IPS-20b (cell line): Measurements from ENCODE around the gene GPRC5B.
A peak's percentile ranks its signal among the peaks of the same experiment; 100 is the strongest.

Source experiments
- H3K27ac ChIP-seq: one replicate; pipeline ENCODE4 v1.5.1; 2013; ENCODE audit warnings: low read length
- H3K27me3 ChIP-seq: 2 replicates; pipeline ENCODE4 v1.6.1; 2013; ENCODE audit warnings: mild to moderate bottlenecking, low read length, inconsistent platforms; ENCODE audit not compliant: insufficient read depth
- H3K36me3 ChIP-seq: 2 replicates; pipeline ENCODE4 v1.6.1; 2013; ENCODE audit warnings: low read depth, mild to moderate bottlenecking, inconsistent platforms, low read length, moderate library complexity; ENCODE audit not compliant: insufficient read depth
- H3K4me1 ChIP-seq: 2 replicates; pipeline ENCODE4 v1.6.1; 2013; ENCODE audit warnings: mild to moderate bottlenecking, control low read depth, inconsistent platforms, low read length, moderate library complexity; ENCODE audit not compliant: insufficient read depth
- H3K4me3 ChIP-seq: 2 replicates; pipeline ENCODE4 v1.5.1; 2013; ENCODE audit warnings: mild to moderate bottlenecking, low read length, inconsistent platforms
- H3K9ac ChIP-seq: 2 replicates; pipeline ENCODE4 v1.6.1; 2013; ENCODE audit warnings: low read depth, mild to moderate bottlenecking, inconsistent platforms, low read length, moderate library complexity
- H3K9me3 ChIP-seq: 2 replicates; pipeline ENCODE4 v1.6.1; 2013; ENCODE audit warnings: mild to moderate bottlenecking, low read depth, low read length, inconsistent platforms; ENCODE audit not compliant: insufficient read depth

Gene GPRC5B

GRCh38 chr16:19892902-19893301, 8.3 kb upstream of the GPRC5B start:
- H3K9me3 ChIP-seq: no peaks in the 10 kb centered on the region
- H3K9ac ChIP-seq: no peak overlapping the region
- no peaks in the 10 kb centered on the region for H3K36me3 ChIP-seq
- H3K4me1 ChIP-seq: no peaks in the 10 kb centered on the region
- H3K27me3 ChIP-seq: no peaks in the 10 kb centered on the region
- H3K4me3 ChIP-seq: no peak overlapping the region
- H3K27ac ChIP-seq: no peak overlapping the region

GRCh38 chr16:19890901-19891300, 6.3 kb upstream of the GPRC5B start:
- Histone ChIP-seq H3K36me3 (no peaks in the 10 kb centered on the region), H3K9ac (no peak overlapping the region), H3K27me3 (peaks cover 3% of the 10 kb centered on the region), H3K9me3 (no peaks in the 10 kb centered on the region), H3K27ac (no peak overlapping the region), H3K4me1 (no peaks in the 10 kb centered on the region), H3K4me3 (no peak overlapping the region)

- Histone ChIP-seq H3K4me1 (no peaks in the 10 kb centered on the region), H3K9ac (no peak overlapping the region), H3K4me3 (no peak overlapping the region), H3K36me3 (no peaks in the 10 kb centered on the region), H3K27me3 (peaks cover 13% of the 10 kb centered on the region), H3K9me3 (no peaks in the 10 kb centered on the region), H3K27ac (no peak overlapping the region)
Measured at GRCh38 chr16:19888834-19889233, 4.2 kb upstream of the GPRC5B start.

GRCh38 chr16:19886073-19886941, 1.7 kb upstream of the GPRC5B start:
- H3K27ac ChIP-seq: no peak overlapping the region
- peaks cover 13% of the 10 kb centered on the region for H3K27me3 ChIP-seq
- no peak overlapping the region for H3K4me3 ChIP-seq
- peaks cover under 1% of the 10 kb centered on the region; the same call in 1 of the 2 replicates for H3K36me3 ChIP-seq
- H3K9me3 ChIP-seq: no peaks in the 10 kb centered on the region
- no peak overlapping the region for H3K9ac ChIP-seq
- H3K4me1 ChIP-seq: peaks cover 6% of the 10 kb centered on the region; the same call in 1 of the 2 replicates

- H3K4me1 ChIP-seq: peaks cover 10% of the 10 kb centered on the region; the same call in 1 of the 2 replicates
- H3K9ac ChIP-seq: peak overlapping the region; percentile 54; the same call in 1 of the 2 replicates
- peaks cover 8% of the 10 kb centered on the region for H3K36me3 ChIP-seq
- peak overlapping the region; percentile 67 for H3K4me3 ChIP-seq
- H3K9me3 ChIP-seq: no peaks in the 10 kb centered on the region
- peaks cover 13% of the 10 kb centered on the region for H3K27me3 ChIP-seq
- H3K27ac ChIP-seq: no peak overlapping the region
Measured at GRCh38 chr16:19885451-19886072, 914 bp upstream of the GPRC5B start.

GRCh38 chr16:19883966-19884485, 622 bp downstream of the GPRC5B start:
- Histone ChIP-seq H3K27ac (no peak overlapping the region), H3K36me3 (peaks cover 19% of the 10 kb centered on the region), H3K27me3 (peaks cover 13% of the 10 kb centered on the region), H3K4me3 (peak overlapping the region; percentile 83), H3K9me3 (no peaks in the 10 kb centered on the region), H3K9ac (peak overlapping the region; percentile 84), H3K4me1 (peaks cover 17% of the 10 kb centered on the region; the same call in 1 of the 2 replicates)

- peaks cover 21% of the 10 kb centered on the region; the same call in 1 of the 2 replicates for H3K4me1 ChIP-seq
- peaks cover 25% of the 10 kb centered on the region for H3K36me3 ChIP-seq
- peak overlapping the region; percentile 30 for H3K27ac ChIP-seq
- peak overlapping the region; percentile 83 for H3K4me3 ChIP-seq
- peaks cover 13% of the 10 kb centered on the region for H3K27me3 ChIP-seq
- H3K9ac ChIP-seq: peak overlapping the region; percentile 84
- no peaks in the 10 kb centered on the region for H3K9me3 ChIP-seq
Measured at GRCh38 chr16:19883296-19883965, 1.2 kb downstream of the GPRC5B start.

GRCh38 chr16:19882646-19883045, 2.0 kb downstream of the GPRC5B start:
- Histone ChIP-seq H3K36me3 (peaks cover 25% of the 10 kb centered on the region), H3K9me3 (no peaks in the 10 kb centered on the region), H3K27me3 (peaks cover 13% of the 10 kb centered on the region), H3K9ac (peak overlapping the region; percentile 84), H3K4me3 (peak overlapping the region; percentile 83), H3K27ac (peak overlapping the region; percentile 30), H3K4me1 (peaks cover 21% of the 10 kb centered on the region; the same call in 1 of the 2 replicates)

GRCh38 chr16:19882186-19882585, 2.5 kb downstream of the GPRC5B start:
- Histone ChIP-seq H3K27me3 (peaks cover 13% of the 10 kb centered on the region), H3K9me3 (no peaks in the 10 kb centered on the region), H3K4me3 (peak overlapping the region; percentile 83), H3K9ac (peak overlapping the region; percentile 84), H3K4me1 (peaks cover 24% of the 10 kb centered on the region; the same call in 1 of the 2 replicates), H3K27ac (peak overlapping the region; percentile 30), H3K36me3 (peaks cover 30% of the 10 kb centered on the region)

- Histone ChIP-seq H3K4me3 (peak overlapping the region; percentile 83; the same call in 1 of the 2 replicates), H3K27ac (peak overlapping the region; percentile 30), H3K4me1 (peaks cover 28% of the 10 kb centered on the region), H3K9ac (peak overlapping the region; percentile 84; the same call in 1 of the 2 replicates), H3K9me3 (no peaks in the 10 kb centered on the region), H3K27me3 (peaks cover 13% of the 10 kb centered on the region), H3K36me3 (peaks cover 34% of the 10 kb centered on the region)
Measured at GRCh38 chr16:19881783-19882182, 2.9 kb downstream of the GPRC5B start.

GRCh38 chr16:19881028-19881427, 3.6 kb downstream of the GPRC5B start:
- H3K27me3 ChIP-seq: peaks cover 12% of the 10 kb centered on the region
- H3K4me3 ChIP-seq: no peak overlapping the region
- H3K4me1 ChIP-seq: peaks cover 35% of the 10 kb centered on the region
- H3K36me3 ChIP-seq: peaks cover 38% of the 10 kb centered on the region
- no peaks in the 10 kb centered on the region for H3K9me3 ChIP-seq
- peak overlapping the region; percentile 31; the same call in 1 of the 2 replicates for H3K9ac ChIP-seq
- H3K27ac ChIP-seq: no peak overlapping the region
